Measurements from ENCODE around the gene MAS1L. TPM values are rescaled to one million over a fixed set of nuclear protein-coding genes. Genes with fewer than 3 reads are reported as not detected.

Gene MAS1L
- total RNA-seq, 6 experiments from 2014 or later: not detected

GRCh38 chr6:29491574-29491973 is 3.8 kb upstream of the MAS1L start:
- Mint-ChIP-seq H3K4me3 (no peak overlapping the region), H3K9me3 (peaks cover 23% of the 10 kb centered on the region), H3K36me3 (ENCODE audit: low read depth) (peaks cover 3% of the 10 kb centered on the region; the same call in 1 of the 2 replicates)

GRCh38 chr6:29490552-29490951 is 2.8 kb upstream of the MAS1L start:
- TF ChIP-seq CTCF (IDR thresholded peaks at IDR 0.05): no peak
- no peak for DNase-seq
- Mint-ChIP-seq H3K27ac (no peak overlapping the region), H3K4me3 (no peak overlapping the region), H3K27me3 (ENCODE audit: insufficient read depth) (no peaks in the 10 kb centered on the region; the same call in 1 of the 2 replicates), H3K36me3 (ENCODE audit: low read depth) (peaks cover 2% of the 10 kb centered on the region; the same call in 1 of the 2 replicates), H3K9me3 (peaks cover 26% of the 10 kb centered on the region), H3K4me1 (ENCODE audit: low read depth) (no peaks in the 10 kb centered on the region)

More at GRCh38 chr6:29491574-29491973, 3.8 kb upstream of the MAS1L start:
- no peak for TF ChIP-seq CTCF (IDR thresholded peaks at IDR 0.05)
- H3K4me1 Mint-ChIP-seq (ENCODE audit: low read depth): no peaks in the 10 kb centered on the region
- no peaks in the 10 kb centered on the region; the same call in 1 of the 2 replicates for H3K27me3 Mint-ChIP-seq (ENCODE audit: insufficient read depth)
- no peak for DNase-seq
- H3K27ac Mint-ChIP-seq: no peak overlapping the region

GRCh38 chr6:29490055-29490454 is 2.3 kb upstream of the MAS1L start:
- Mint-ChIP-seq H3K27ac (no peak overlapping the region), H3K4me1 (ENCODE audit: low read depth) (no peaks in the 10 kb centered on the region), H3K9me3 (peaks cover 22% of the 10 kb centered on the region), H3K36me3 (ENCODE audit: low read depth) (no peaks in the 10 kb centered on the region), H3K4me3 (no peak overlapping the region), H3K27me3 (ENCODE audit: insufficient read depth) (no peaks in the 10 kb centered on the region; the same call in 1 of the 2 replicates)
- DNase-seq: no peak
- no peak for TF ChIP-seq CTCF (IDR thresholded peaks at IDR 0.05)

- no peak for DNase-seq
- Mint-ChIP-seq H3K4me1 (ENCODE audit: low read depth) (no peaks in the 10 kb centered on the region), H3K36me3 (ENCODE audit: low read depth) (no peaks in the 10 kb centered on the region), H3K27ac (no peak overlapping the region), H3K27me3 (ENCODE audit: insufficient read depth) (no peaks in the 10 kb centered on the region; the same call in 1 of the 2 replicates), H3K9me3 (peaks cover 22% of the 10 kb centered on the region), H3K4me3 (no peak overlapping the region)
- no peak for TF ChIP-seq CTCF (IDR thresholded peaks at IDR 0.05)
Observed at GRCh38 chr6:29489286-29489685, 1.5 kb upstream of the MAS1L start.

GRCh38 chr6:29488874-29489273 is 1.1 kb upstream of the MAS1L start:
- H3K27ac Mint-ChIP-seq: no peak overlapping the region

More at GRCh38 chr6:29488874-29489273, 1.1 kb upstream of the MAS1L start:
- Mint-ChIP-seq H3K9me3 (peaks cover 22% of the 10 kb centered on the region), H3K4me3 (no peak overlapping the region), H3K36me3 (ENCODE audit: low read depth) (no peaks in the 10 kb centered on the region), H3K4me1 (ENCODE audit: low read depth) (no peaks in the 10 kb centered on the region), H3K27me3 (ENCODE audit: insufficient read depth) (no peaks in the 10 kb centered on the region; the same call in 1 of the 2 replicates)
- no peak for TF ChIP-seq CTCF (IDR thresholded peaks at IDR 0.05)
- DNase-seq: no peak
